Left renal cortex interstitium (tissue), 4 donors: ENCODE data around the gene FAM98B. TPM values are rescaled to one million over a fixed set of nuclear protein-coding genes. Genes with fewer than 3 reads are reported as not detected.
A peak's percentile ranks its signal among the peaks of the same experiment; 100 is the strongest.

Experiments
- DNase-seq, 4 donors: peaks; one replicate each; pipeline ENCODE4 v3.0.0-alpha.2; 2013; ENCODE audit warnings: low read depth in 4 of 4, low spot score in 2 of 4, missing footprints in 1 of 4
- polyA plus RNA-seq, 4 donors: library from polyadenylated mRNA; unstranded; fragments of 120-200 nt; gene quantifications; one replicate each; pipeline ENCODE4 v1.2.1, GENCODE V29; 2013; ENCODE audit not compliant: insufficient read length in 4 of 4

FAM98B gene
- polyA plus RNA-seq, 4 donors: 62.0 to 79.7 (median 72.8) TPM

- DNase-seq: no peak
These were observed 6.6 kb downstream of the FAM98B start for GRCh38 chr15:38460543-38460942.

- DNase-seq: no peak
These were observed 7.3 kb downstream of the FAM98B start for GRCh38 chr15:38461066-38461833.

GRCh38 chr15:38463893-38464292, 10.0 kb downstream of the FAM98B start:
- DNase-seq: no peak

- no peak for DNase-seq
These were observed 10.7 kb downstream of the FAM98B start for GRCh38 chr15:38464675-38465074.

- DNase-seq: no peak
These were observed 16.9 kb downstream of the FAM98B start for GRCh38 chr15:38470816-38471215.

GRCh38 chr15:38471974-38472373, 18.0 kb downstream of the FAM98B start:
- no peak for DNase-seq

- DNase-seq: peak in 3 of 4 donors; percentile 20 to 54 (median 24)
These were observed 20.3 kb downstream of the FAM98B start for GRCh38 chr15:38474155-38474757.

GRCh38 chr15:38475361-38475760, 21.4 kb downstream of the FAM98B start:
- no peak for DNase-seq

- no peak for DNase-seq
These were observed 22.2 kb downstream of the FAM98B start for GRCh38 chr15:38476120-38476519.

GRCh38 chr15:38477637-38478036, 23.7 kb downstream of the FAM98B start:
- DNase-seq: no peak

- no peak for DNase-seq
These were observed 25.3 kb downstream of the FAM98B start for GRCh38 chr15:38479266-38479665.

GRCh38 chr15:38479756-38480155, 25.8 kb downstream of the FAM98B start:
- no peak for DNase-seq

GRCh38 chr15:38481113-38481512, 27.2 kb downstream of the FAM98B start:
- no peak for DNase-seq

- DNase-seq: no peak
These were observed 27.8 kb downstream of the FAM98B start for GRCh38 chr15:38481761-38482160.

- DNase-seq: no peak
These were observed 28.6 kb downstream of the FAM98B start for GRCh38 chr15:38482572-38482971.

- DNase-seq: no peak
These were observed 33.0 kb downstream of the FAM98B start for GRCh38 chr15:38486936-38487335.

- no peak for DNase-seq
These were observed 33.5 kb downstream of the FAM98B start for GRCh38 chr15:38487378-38487777.

- no peak for DNase-seq
These were observed 36.5 kb downstream of the FAM98B start for GRCh38 chr15:38490242-38490922.

GRCh38 chr15:38496151-38496550, 42.2 kb downstream of the FAM98B start:
- no peak for DNase-seq

GRCh38 chr15:38499651-38500050, 45.7 kb downstream of the FAM98B start:
- DNase-seq: no peak

GRCh38 chr15:38503496-38503895, 49.6 kb downstream of the FAM98B start:
- DNase-seq: no peak
